Measurements from ENCODE around the gene INCA1.

- no peak for TF ChIP-seq RAD21 (conservative IDR thresholded peaks at IDR 0.05)
- TF ChIP-seq CTCF (IDR thresholded peaks at IDR 0.05; ENCODE audit: poor library complexity, severe bottlenecking) = no peak
- TF ChIP-seq TAF1 (IDR thresholded peaks at IDR 0.05; ENCODE audit: low read depth) = no peak
- TF ChIP-seq POLR2AphosphoS5 (IDR thresholded peaks at IDR 0.05) = no peak
- TF ChIP-seq EZH2 (IDR thresholded peaks at IDR 0.05; ENCODE audit: borderline replicate concordance, insufficient read depth, low read length, poor library complexity, severe bottlenecking) = no peak
- TF ChIP-seq SMC3 (conservative IDR thresholded peaks at IDR 0.05; ENCODE audit: poor library complexity) = no peak
These were observed 54.4 kb downstream of the INCA1 start for GRCh38 chr17:4942760-4943508.

Measured in neural cell (in vitro differentiated cells).